Hematopoietic multipotent progenitor cell treated with erythropoietin and hydrocortisone succinate and interleukin-3 and kit ligand, for 6 days (in vitro differentiated cells): ENCODE results near the gene FRAS1.
"Not testable (repeated sequence)": the region's sequence is repeated elsewhere in the genome, so short reads cannot be mapped to it uniquely, and the experiment has no call there.

Source experiments
- DNase-seq: peaks from one replicate; pipeline ENCODE4 v3.0.0-alpha.2; 2015

The FRAS1 gene

DNA sequence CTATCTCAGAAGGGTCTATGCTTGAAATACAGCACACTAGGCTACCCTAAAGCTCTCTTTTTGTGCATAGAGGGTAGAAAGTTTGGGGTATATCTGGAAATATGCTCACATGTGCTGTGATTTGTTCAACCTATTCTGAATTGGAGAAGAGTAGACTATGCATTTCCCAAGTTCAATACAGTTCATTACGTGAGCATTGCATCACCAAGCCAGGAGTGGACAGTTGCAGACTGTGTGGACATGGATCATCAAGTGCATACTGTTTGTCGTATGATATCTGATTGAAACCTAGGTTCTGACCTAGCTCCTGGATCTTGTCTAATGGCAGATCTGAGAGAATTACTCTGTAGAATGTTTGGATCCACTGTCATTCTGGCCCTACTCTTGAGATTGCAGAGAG is 161.1 kb downstream of the FRAS1 start:
- no peak for DNase-seq

DNA sequence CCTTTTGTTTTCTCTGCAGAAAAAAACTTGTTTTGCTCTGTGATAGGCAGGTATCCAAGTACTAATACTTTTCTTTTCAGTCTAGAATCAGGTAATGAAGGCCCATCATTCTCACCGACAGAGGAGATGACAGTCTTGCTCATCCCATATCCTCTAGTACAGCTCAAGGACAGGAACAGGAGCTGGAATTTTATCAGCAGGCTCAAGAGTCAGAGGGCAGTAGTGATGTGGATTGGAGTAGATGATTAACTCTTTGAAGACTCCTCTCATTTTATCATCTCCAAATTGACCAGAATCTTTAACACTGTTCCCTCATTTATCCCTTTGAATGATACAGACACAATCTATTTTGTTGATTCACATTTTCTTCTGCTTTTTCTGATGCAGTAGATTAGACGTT is 162.7 kb downstream of the FRAS1 start:
- DNase-seq: no peak

DNA sequence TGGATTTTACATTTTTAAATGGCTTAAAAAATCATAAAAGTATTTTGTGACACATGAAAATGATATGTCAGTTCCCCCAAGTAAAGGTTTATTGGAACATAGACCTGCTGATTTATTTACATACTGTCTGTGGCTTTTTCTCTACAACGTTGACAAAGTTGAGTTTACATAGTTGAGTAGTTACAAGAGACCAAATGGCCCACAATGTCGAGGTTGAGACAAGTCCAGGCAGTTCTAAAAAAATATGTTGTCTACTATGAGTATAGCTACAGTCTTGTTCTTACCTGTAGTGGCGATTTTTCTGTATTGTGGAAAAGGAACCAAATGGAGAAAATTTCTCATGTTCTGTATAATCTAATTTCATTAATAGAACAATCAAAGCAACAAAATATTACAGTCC is 163.2 kb downstream of the FRAS1 start:
- DNase-seq: no peak

DNA sequence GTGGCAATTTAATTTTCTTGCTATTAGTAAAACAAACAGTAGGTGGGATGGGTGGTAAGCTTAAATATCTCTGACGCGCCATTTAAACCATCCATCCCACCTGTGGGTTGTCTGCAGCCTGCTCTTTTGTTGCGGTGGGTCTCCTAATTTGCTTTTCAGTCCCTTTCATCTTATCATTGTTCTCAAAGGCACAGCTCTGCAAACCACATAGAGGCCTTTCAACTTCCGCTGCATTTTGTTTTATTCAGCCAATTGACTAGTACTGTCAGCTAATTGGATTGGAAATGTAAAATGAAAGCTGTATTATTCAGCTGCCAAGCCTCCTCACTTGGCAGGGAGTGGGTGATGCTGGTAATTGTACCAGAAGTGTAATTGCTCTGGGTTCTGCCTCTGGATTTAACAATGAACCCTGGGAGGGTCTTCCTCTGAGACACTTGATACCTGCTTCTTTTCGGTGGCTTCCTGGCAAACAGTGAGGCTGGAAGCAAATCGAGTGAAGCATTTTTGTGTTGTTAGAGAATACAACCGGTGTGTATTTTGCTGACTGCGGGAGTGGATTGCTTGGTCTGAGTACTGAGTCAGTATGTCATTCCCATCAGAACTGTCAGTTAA is 165.6 kb downstream of the FRAS1 start:
- DNase-seq: no peak

DNA sequence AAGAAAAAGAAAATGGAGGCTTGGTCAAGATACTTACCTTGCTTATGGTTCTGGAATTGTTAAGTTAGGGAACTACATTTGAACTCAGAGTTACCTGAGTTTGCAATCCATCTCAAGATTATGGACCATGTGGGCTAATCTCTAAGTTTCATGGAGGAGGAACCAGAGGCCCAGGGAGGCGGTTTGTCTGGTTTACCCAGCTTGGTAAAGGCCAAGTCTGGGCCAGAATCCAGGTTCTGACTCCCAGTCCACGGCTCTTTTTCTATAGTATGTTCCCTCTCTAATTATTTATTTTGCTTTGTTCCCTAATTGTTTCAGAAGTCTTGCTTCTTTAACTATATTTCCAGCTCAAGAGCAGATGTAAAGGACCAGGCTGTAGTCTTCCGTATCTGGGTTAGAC is 168.1 kb downstream of the FRAS1 start:
- no peak for DNase-seq

DNA sequence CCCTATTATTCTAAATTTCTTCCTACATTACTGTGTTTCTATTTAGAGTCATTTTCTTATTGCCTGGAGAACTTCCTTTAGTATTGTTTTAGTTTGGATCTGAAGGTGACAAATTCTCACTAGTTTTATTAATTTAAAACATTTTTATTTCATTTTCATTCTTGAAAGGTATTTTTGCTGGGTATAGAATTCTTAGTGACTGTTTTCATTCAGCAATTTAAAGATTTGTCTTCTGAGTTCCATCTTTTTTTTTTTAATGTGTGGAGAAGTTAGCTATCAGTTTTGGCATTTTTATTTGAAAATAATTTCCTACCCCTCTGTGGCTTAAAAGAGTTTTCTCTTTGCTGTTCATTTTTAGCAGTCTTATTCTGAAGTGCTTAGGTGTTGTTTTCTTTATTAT is 169.2 kb downstream of the FRAS1 start:
- DNase-seq: no peak

DNA sequence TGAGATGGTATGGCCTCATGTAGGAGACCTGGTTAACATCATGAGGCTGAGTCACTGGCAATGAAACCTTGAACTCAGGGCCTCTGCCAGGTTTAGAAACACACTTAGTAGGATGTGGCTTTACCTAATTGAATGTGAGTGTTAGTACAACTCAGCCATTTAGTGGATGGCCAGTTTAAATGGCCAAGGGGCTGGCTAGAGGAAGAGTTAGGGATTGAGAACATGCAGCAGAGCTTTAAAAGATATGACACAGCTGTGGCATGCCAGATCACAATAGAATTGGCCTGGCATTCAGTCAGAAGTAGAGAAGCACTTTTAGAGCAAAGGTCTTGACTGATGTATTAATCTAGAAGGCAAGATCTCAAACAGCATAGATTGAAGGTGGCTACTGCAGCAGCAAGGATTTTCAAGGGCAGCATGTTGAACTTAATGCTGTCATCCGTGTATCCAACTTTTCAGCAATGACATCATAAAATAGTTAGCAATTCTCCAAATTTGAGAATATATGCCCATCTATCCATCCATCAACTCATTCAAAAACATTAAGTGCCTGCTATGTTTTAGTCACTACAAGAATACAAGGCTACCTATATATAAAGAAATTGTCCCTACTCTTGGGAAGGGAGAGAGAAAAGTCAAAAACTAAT is 170.4 kb downstream of the FRAS1 start:
- no peak for DNase-seq

DNA sequence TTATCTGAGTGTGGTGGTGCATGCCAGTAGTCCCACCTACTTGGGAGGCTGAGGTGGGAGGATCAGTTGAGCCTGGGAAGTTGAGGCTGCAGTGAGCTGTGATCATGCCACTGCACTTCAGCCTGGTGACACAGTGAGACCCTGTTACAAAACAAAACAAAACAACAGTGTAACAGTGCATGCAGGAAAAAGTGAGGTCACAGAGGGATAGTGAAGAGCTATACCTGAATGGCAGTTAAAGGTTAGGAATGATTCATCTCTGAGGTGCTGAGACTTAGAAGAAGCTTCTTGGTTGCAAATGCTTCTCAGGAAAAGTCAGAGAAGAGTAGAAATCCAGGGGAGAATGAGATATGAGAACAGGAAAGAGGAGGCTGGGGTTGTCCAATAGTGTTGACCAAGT is 178.7 kb downstream of the FRAS1 start:
- no peak for DNase-seq

DNA sequence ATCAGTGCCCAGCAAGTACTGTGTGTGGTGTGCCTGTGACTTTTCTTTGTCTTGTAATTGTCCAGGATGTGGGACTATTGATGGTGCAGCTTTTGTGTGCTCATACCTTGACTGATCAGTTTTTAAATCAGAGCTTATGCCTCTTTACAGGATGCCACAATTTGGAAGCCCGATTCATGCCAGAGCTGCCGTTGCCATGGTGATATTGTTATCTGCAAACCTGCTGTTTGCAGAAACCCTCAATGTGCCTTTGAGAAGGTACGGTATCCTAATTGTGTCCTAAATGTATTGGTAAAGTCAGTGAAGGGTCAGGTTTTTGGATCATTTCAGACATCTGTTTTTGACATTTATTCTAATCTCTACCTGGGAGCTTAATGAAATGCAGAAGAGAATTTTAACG is 180.2 kb downstream of the FRAS1 start:
- no peak for DNase-seq

DNA sequence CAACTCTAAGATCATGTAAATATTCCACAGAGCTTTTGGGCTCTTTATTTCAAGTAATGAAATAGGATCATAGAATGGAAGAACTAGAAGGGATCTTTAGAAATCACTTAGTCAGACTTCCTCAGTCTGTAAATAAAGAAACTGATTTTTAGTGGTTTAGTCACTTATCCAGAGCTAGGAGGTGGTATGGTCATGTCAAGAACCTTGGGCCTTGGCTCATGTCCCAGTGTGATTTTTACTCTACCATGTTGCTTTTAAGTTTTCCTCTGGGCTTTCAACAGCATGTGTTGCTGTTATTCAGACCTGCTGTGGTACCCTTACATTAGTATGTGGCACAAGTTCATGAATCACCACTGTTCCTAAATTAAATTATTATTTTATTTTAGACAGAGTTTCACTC is 184.9 kb downstream of the FRAS1 start:
- no peak for DNase-seq

DNA sequence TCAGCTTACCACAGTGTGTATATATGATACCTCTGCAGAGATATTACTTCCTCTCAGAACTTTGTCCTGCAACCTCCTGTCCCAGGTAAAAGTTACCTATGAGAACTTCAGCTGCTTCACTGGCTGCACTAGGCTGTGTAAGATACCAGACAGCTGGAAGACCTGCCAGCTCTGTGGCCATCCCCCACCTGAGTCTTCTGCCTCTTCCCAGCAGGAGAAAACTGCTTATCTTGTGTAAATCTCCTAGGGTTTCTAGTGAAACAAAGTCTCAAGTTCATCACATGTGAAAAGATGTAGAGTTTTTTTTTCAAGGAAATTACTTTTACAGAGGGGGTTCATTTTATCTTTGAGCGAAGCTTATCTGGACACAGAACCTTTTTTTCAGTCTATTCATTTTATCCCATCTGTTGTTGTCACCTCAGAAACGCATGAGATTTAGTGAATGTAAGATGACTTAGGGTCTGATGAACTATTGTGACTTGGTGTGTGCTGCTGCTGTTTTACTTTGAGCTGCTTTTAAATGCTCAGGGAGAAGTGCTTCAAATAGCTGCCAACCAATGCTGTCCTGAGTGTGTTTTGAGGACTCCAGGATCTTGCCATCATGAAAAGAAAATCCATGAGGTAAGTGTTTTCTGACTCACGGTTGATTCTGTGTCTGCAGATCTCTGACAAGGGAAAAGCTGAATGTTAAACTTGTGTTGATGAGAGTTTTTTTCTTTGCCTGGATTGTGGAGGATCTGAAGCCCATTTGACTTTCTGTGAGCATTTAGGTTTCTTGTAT is 187.8 kb downstream of the FRAS1 start:
- no peak for DNase-seq

DNA sequence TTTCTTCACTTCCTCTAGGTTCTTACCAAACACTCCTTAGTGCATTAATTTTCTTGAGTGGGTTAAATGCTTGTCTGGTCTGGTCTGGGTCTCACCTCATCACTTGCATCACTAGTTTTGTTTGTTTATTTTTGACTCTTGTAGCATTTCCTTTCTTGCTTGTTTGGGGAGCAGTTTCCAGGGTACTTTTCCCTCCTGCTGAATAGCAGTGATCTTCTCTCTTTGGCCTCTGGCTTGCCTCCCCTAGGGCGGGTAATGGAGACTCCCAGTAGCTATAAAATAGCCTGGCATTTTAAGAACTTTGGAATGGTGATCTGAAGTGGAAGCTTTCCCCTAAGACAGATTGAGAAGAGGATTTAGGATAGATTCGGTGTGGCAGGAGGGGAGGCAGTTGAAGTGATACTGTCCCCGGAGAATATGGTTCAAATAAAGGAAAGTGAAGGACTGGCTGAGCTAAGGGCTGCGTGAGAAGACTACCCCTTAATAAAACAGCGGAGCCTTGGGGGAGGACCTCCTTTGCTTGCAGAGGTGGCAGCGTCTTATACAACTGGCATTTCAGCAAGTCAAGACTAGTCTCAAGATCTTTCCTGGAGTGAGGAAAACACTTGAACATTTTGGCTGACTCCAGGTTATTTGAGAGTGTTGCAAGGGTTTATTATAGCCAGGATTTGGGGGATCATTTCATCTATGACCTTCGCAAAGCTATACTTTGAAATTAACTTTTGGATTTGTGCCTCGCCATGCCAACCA is 190.6 kb downstream of the FRAS1 start:
- DNase-seq: no peak

DNA sequence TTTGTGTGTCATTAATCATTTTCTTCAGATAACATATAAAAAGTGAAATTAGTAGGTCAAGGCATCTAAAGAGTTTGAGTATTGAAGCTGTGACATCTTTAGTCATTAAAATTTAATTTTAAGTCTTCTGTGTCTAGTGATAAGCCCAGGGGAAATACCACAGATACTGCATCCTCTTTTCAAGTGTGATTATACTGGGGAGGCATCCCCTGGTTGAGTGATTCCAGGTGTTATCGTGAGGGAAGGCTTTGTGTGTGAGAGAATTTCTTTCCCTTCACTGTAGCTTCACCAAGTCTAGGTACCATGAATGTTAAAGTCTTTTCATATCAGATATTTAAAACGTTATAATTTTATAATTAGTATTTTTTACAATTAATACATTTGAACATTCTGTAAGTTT is 193.4 kb downstream of the FRAS1 start:
- no peak for DNase-seq

DNA sequence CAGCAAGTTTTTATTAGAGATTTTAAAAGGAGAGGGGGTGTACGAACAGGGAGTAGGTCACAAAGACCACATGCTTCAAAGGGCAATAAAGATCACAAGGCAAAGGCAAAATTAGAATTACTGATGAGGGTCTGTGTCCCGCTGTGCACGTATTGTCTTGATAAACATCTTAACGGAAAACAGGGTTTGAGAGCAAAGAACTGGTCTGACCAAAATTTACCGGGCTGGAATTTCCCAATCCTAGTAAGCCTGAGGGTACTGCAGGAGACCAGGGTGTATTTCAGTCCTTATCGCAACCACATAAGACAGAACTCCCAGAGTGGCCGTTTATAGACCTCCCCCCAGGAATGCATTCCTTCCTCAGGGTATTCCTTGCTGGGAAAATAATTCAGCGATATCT is 195.7 kb downstream of the FRAS1 start:
- not testable (repeated sequence) for DNase-seq

DNA sequence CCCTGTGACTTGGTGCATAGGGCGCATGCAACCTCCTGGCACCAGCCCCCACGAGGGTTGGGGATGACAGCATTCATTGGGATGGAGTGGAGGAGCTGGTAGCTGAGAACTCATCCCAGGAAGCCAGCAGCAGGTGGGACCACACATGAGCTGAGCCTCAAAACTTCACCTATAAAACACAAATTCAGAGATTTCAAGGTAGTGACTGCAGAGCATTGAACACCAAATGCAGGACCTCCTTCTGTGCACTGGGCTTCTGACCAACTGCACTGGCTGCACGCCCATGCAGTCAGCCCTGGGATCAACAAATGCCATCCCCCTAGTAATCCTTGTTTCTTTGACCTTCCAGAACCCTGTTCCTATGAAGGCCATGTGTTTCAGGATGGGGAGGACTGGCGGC is 197.8 kb downstream of the FRAS1 start:
- DNase-seq: no peak

DNA sequence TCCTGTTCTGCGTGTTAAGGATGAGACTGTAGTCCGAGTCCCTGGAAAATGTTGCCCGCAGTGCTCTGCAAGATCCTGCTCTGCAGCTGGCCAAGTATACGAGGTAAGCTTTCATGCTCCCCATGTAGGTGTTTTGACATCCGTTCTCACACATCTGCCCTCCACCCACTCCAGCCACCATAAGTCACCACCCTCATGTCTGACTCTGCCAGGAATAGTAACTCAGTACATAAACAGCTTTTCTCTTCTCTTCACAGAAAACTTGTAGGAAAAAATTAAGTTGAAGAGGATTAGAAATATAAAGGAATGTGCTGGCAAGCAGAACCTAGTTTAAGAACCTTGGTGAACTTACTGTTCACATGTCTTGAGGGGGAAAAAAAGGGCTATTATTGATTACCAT is 207.9 kb downstream of the FRAS1 start:
- no peak for DNase-seq

DNA sequence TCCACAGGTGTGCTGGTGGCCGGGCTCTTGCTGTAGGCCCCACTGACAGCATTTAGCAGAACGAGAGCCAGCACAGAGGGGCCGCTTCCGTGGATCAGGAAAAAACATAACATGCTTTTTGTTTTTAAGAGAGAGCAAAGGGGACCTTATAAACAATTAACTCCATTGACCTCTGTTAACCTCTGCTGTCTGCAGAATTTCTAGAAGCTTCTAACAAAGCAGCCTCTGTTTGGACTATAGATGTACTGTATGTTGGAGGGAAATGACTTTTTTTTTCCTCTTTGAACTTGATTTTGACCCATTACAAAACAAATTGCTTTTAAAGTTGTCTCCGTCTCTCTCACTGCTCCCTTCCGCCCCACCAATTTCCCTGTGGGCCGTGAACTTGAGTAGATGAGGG is 210.7 kb downstream of the FRAS1 start:
- no peak for DNase-seq

DNA sequence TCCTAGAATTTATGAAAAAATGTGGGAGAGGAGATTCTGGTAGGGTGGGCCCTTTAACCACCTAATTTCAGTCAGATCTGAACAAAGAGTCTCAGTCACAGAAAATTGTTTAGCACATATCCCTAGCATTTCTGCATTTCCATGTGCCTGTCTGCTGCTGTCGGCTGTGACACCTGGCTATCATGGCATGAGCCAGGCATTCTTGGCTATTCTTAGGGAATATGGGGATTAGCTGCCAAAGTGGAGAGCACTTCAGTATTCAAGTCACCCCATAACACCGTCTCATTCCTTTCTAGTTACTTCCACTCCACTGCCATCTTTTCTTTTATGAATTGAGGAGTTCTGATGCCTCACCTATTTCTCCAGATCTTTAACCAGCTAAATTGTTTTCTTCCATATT is 211.5 kb downstream of the FRAS1 start:
- DNase-seq: no peak

DNA sequence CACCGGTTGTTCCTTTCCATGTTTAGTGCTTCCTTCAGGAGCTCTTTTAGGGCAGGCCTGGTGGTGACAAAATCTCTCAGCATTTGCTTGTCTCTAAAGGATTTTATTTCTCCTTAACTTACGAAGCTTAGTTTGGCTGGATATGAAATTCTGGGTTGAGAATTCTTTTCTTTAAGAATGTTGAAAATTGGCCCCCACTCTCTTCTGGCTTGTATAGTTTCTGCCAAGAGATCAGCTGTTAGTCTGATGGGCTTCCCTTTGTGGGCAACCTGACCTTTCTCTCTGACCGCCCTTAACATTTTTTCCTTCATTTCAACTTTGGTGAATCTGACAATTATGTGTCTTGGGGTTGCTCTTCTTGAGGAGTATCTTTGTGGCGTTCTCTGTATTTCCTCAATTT is 218.3 kb downstream of the FRAS1 start:
- not testable (repeated sequence) for DNase-seq

DNA sequence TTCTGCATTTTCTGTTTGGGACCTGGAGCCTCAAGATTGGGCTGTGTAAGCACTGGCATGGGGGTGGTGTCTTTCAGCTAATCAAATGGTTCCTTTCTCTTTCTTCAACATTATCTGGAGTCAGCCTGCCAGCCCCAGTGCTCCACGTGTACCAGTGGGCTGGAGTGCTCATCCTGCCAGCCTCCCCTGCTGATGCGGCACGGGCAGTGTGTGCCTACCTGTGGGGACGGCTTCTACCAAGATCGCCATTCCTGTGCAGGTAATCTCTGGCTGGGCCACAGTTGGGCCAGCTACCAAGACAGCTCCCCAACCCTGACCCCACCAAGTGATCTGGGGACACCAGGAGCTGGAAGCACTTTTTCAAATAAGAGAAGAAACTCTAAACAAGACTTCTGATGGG is 229.2 kb downstream of the FRAS1 start:
- DNase-seq: no peak

DNA sequence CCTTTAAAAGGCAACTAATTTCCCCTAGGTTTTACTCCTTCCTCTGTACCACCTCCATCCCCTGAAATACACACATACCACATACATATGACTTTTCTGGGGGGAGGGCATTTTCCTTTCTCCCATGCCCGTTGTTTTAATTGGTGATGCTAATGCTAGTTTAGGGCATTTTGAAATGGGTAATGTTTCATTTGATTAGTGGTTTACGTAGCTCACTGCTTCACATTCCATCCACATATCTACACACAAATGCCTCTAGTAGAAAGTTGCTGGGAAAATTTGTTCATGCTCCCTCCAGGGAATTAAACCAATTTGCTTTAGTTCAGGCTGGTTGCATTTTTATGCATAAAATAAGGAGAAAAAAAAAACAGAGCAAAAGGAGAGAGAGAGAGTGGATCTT is 231.2 kb downstream of the FRAS1 start:
- DNase-seq: no peak

DNA sequence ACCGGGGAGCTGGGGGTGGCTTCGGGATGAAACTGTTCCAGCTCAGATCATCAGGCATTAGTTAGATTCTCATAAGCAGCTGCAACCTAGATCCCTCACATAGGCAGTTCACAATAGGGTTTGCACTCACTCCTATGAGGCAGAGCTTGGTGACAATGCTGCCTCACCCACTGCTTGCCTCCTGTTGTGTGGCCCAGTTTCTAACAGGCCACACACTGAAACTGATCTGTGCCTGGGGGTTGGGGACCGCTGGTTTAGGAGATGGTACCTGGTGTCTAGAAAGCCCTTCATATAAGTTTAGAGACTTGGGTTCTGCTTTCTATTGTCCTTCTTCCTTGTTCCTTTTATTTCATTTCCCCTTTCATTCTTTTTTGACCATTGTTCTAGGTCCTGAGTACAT is 234.2 kb downstream of the FRAS1 start:
- no peak for DNase-seq

DNA sequence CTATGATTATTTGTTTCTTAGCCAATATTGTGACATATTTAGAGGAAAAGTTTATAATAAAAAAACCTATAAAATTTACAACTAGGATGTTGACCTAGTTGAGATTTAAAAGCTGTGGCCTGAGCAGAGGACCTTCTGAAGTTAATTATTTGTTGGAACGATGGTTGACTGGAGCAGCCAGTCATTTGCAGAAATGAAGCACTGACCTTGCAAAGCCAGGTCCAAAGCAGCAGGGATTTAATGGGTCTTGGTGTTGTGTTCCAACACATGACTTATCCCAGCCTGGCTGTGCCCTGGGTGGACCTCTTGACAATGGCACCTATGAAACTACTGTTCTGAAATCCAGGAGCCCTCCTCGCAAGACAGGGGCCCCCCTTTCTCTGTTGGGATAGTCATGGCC is 235.2 kb downstream of the FRAS1 start:
- DNase-seq: no peak

DNA sequence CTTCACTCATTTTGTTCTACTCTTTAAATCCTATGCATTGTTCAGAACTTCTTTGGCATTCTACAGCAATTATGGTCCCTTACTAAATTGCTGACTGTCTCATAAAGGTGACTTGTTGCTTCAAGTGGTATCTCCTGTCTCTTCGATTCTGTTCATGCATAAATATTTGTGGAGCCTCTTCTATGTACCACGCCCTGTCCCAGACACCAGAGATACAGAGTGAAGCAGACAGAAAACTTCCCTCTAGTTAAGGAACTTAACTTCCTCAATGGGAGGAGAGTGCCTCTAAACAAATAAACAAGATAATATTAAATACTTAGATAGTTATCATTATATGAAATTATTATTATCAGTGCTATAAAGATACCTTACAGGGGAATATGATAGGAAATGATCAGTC is 235.7 kb downstream of the FRAS1 start:
- no peak for DNase-seq
